ENCODE data around the gene RFNG.

- no peak for TF ChIP-seq POLR2AphosphoS5 (IDR thresholded peaks at IDR 0.05)
- TF ChIP-seq, protein P1, sequence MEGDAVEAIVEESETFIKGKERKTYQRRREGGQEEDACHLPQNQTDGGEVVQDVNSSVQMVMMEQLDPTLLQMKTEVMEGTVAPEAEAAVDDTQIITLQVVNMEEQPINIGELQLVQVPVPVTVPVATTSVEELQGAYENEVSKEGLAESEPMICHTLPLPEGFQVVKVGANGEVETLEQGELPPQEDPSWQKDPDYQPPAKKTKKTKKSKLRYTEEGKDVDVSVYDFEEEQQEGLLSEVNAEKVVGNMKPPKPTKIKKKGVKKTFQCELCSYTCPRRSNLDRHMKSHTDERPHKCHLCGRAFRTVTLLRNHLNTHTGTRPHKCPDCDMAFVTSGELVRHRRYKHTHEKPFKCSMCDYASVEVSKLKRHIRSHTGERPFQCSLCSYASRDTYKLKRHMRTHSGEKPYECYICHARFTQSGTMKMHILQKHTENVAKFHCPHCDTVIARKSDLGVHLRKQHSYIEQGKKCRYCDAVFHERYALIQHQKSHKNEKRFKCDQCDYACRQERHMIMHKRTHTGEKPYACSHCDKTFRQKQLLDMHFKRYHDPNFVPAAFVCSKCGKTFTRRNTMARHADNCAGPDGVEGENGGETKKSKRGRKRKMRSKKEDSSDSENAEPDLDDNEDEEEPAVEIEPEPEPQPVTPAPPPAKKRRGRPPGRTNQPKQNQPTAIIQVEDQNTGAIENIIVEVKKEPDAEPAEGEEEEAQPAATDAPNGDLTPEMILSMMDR (IDR thresholded peaks at IDR 0.05), result no peak
These were observed 33.9 kb downstream of the RFNG start for GRCh38 chr17:82017612-82018151.

All from suprapubic skin (tissue), 3 donors.